Measurements from ENCODE around the gene SNX12.

GRCh38 chrX:71098951-71099506 is 30.9 kb upstream of the SNX12 start:
- no peak for TF ChIP-seq POLR2A (IDR thresholded peaks at IDR 0.05)
- no peak for TF ChIP-seq CTCF (IDR thresholded peaks at IDR 0.05)

Data from thyroid gland (tissue), 4 donors.